Esophagus muscularis mucosa (tissue), 3 donors: ENCODE measurements around the gene EXD1.

Source experiments
- CTCF ChIP-seq, 3 experiments: fragments of 200-600 bp in 2 of 3; fragments of 450-650 bp in 1 of 3; sonication (generic) in 2 of 3; IDR thresholded peaks; one replicate each; pipeline ENCODE4 v1.5.1; 2017 to 2019; ENCODE audit warnings: antibody characterized with exemption in 3 of 3, mild to moderate bottlenecking in 2 of 3, moderate library complexity in 1 of 3
- POLR2A ChIP-seq: fragments of 450-650 bp; IDR thresholded peaks from one replicate; pipeline ENCODE4 v1.6.1; 2017; ENCODE audit warnings: antibody characterized with exemption, moderate library complexity, mild to moderate bottlenecking, low read depth

GRCh38 chr15:41151451-41152005 lies 79.0 kb downstream of the EXD1 start:
- TF ChIP-seq CTCF (IDR thresholded peaks at IDR 0.05) (no peak), POLR2A (no peak)
